ENCODE results near the gene CIAO2A.

Gene CIAO2A

DNA sequence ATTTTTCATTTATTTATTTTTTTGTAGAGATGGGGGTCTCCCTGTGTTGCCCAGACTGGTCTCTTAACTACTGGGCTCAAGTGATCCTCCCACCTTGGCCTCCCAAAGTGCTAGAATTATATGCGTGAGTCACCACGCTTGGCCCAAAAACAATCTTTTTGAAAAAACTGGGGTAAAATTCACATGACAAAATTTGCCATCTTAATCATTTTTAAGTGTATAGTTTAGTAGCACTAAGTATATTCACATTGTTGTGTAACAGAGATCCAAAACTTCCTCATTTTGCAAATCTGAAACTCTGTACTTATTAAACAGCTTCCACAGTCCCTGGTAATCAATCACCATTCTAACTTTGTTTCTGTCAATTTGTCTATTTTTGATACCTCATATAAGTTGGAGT, 7.3 kb upstream of the CIAO2A start:
- no peak for TF ChIP-seq CTCF (IDR thresholded peaks at IDR 0.05; ENCODE audit: insufficient read depth, low read depth, low read length, missing control alignments)
- H3K4me3 ChIP-seq (ENCODE audit: low read length), result no peak overlapping the region
- DNase-seq (ENCODE audit: low read depth), result no peak

DNA sequence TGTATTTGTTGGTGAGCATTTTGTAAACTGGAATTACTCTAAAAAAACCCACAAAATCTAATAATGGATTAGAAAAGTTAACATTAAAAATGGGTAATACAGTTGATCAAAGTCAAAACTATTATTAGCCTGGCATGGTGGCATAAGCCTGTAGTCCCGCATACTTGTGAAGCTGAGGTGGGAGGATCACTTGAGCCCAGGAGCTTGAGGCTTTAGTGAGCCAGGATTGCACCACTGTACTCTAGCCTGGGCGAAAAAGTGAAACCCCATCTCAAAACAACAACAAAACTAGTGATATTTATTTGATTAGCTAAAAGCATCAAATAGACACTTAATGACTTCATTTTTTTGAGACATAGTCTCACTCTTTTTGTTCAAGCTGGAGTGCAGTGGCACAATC, 5.7 kb upstream of the CIAO2A start:
- no peak for DNase-seq (ENCODE audit: low read depth)
- TF ChIP-seq CTCF (IDR thresholded peaks at IDR 0.05; ENCODE audit: insufficient read depth, low read depth, low read length, missing control alignments), result no peak
- no peak overlapping the region for H3K4me3 ChIP-seq (ENCODE audit: low read length)

- peak; percentile 38 for TF ChIP-seq CTCF (IDR thresholded peaks at IDR 0.05; ENCODE audit: insufficient read depth, low read depth, low read length, missing control alignments)
- H3K4me3 ChIP-seq (ENCODE audit: low read length), result peak overlapping the region; percentile 90
- peak; percentile 58 for DNase-seq (ENCODE audit: low read depth)
These were observed 3.2 kb upstream of the CIAO2A start for GRCh38 chr15:64096668-64097384.

GRCh38 chr15:64095795-64096667, 2.4 kb upstream of the CIAO2A start, which contains the start of gene SNX1:
Gene SNX1, plus strand, starts transcription at chr15:64095982. Its CDS starts 32 bp downstream, at chr15:64096014.
- peak within 1 kb of the TSS; percentile 90 for H3K4me3 ChIP-seq (ENCODE audit: low read length)
- DNase-seq (ENCODE audit: low read depth), result peak; percentile 96
- TF ChIP-seq CTCF (IDR thresholded peaks at IDR 0.05; ENCODE audit: insufficient read depth, low read depth, low read length, missing control alignments), result no peak

DNA sequence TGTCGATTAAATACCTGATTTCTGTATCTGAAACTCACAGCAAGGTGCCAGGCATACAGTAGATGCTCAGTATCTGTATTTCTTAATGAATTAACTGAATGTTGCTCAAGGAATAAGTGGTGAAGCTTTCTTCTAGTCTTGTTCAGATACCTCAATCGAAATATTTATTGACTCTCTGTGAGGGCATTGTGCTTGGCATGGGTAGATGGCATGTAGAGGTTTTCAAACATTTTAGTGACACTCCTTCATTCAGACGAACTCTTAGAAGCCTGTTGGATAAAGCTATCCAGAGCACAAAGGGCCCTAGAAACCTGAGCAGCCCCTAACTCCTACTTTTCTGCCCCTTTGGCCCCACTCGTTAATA, 1.8 kb upstream of the CIAO2A start:
- no peak for TF ChIP-seq CTCF (IDR thresholded peaks at IDR 0.05; ENCODE audit: insufficient read depth, low read depth, low read length, missing control alignments)
- no peak for DNase-seq (ENCODE audit: low read depth)
- peak overlapping the region; percentile 90 for H3K4me3 ChIP-seq (ENCODE audit: low read length)

DNA sequence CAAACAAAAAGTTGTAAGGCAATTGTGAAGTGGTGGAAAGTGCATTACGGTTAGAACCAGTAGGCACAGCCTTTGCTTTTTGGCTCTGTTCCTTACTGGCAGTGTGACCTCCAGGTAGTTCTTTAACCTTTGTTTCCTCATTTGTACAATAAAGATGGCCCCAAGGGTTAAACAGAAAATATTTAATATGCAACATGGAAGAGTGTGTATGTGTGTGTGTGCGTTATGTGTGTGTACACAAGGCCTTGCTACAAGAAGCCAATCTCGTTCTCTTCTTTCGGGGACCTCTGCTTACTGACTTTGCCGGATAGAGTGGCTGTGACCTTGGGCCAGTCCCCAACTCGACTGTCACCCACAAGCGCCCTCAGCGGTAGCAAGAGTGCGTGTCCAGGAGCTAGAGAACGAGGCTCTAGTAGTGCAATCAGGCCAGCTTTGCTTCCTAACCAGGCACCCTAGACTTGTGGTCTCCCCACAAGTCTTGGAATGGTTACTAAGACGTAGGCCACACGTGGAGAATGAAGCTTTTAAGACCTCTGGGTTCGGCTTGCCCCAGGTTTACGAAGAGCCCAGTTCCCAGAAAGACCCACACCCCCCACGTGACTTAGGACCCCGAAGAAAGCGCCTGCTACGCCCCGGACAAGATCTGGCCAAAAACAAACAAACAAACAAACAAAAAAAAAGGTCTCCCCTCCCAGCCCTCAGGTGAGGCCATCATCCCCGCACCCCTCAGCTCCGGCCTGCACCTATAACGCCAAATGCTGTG, 593 bp downstream of the CIAO2A start:
- TF ChIP-seq CTCF (IDR thresholded peaks at IDR 0.05; ENCODE audit: insufficient read depth, low read depth, low read length, missing control alignments), result no peak
- H3K4me3 ChIP-seq (ENCODE audit: low read length), result peak overlapping the region; percentile 80
- peak; percentile 32 for DNase-seq (ENCODE audit: low read depth)

Data from epithelial cell of esophagus (primary cell).